HL-60 (cell line): ENCODE measurements around the gene NCEH1.

ENCODE experiments used
- DNase-seq, 2 experiments: peaks; one replicate each; pipeline ENCODE4 v3.0.0-alpha.2; 2010 to 2020; ENCODE audit warnings: low read depth in 1 of 2, low spot score in 1 of 2
- H3K27ac ChIP-seq: fragments of 250-450 bp; sonication (Bioruptor Pico); replicated peaks from 2 replicates; pipeline ENCODE4 v1.5.1; 2020; ENCODE audit warnings: mild to moderate bottlenecking, moderate library complexity
- H3K27me3 ChIP-seq: fragments of 250-450 bp; sonication (Bioruptor Pico); 2 replicates; pipeline ENCODE4 v1.5.1; 2021; ENCODE audit warnings: mild to moderate bottlenecking, moderate library complexity; ENCODE audit not compliant: insufficient read depth, poor library complexity, severe bottlenecking
- H3K4me3 ChIP-seq: replicated peaks from 2 replicates; pipeline ENCODE4 v1.5.1; 2011; ENCODE audit warnings: mild to moderate bottlenecking, control low read depth, low read length; ENCODE audit not compliant: insufficient read depth
- GABPA ChIP-seq: IDR thresholded peaks from 2 replicates; pipeline ENCODE4 v1.6.1; 2012; ENCODE audit warnings: low read depth
- POLR2AphosphoS5 ChIP-seq: IDR thresholded peaks from 2 replicates; pipeline ENCODE4 v1.6.1; 2012; ENCODE audit warnings: low read depth
- REST ChIP-seq: IDR thresholded peaks from 2 replicates; pipeline ENCODE4 v1.6.1; 2012; ENCODE audit warnings: low read depth; ENCODE audit not compliant: insufficient replicate concordance
- SPI1 ChIP-seq: IDR thresholded peaks from 2 replicates; pipeline ENCODE4 v1.6.1; 2012; ENCODE audit warnings: low read depth, mild to moderate bottlenecking, borderline replicate concordance
- TF ChIP-seq, protein P1 (sequence below): IDR thresholded peaks from one replicate; pipeline ENCODE4 v1.5.1; 2011; ENCODE audit warnings: low read length, control low read depth, inconsistent platforms; ENCODE audit not compliant: insufficient read depth

Gene NCEH1

DNA sequence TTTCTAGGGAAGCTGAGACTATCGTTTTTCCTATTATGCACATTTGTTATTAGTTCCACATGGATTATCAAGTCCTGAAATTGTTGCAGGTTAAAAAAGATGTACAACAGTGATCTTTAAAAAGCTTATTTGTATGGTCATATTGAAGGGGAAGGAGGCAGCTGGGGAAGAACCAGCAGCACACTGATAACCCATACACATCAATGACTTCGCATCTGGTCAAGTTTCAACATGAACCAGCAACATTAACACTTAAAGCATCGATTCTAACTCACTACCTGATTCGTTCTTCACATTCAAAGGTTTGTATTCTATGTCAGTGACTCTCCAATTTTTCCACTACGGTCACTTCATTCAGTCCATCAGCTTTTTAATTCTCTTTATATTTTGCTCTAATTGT is 56.4 kb downstream of the NCEH1 start:
- no peak overlapping the region for H3K4me3 ChIP-seq
- DNase-seq = no peak
- H3K27ac ChIP-seq = no peak overlapping the region
- TF ChIP-seq, protein P1, sequence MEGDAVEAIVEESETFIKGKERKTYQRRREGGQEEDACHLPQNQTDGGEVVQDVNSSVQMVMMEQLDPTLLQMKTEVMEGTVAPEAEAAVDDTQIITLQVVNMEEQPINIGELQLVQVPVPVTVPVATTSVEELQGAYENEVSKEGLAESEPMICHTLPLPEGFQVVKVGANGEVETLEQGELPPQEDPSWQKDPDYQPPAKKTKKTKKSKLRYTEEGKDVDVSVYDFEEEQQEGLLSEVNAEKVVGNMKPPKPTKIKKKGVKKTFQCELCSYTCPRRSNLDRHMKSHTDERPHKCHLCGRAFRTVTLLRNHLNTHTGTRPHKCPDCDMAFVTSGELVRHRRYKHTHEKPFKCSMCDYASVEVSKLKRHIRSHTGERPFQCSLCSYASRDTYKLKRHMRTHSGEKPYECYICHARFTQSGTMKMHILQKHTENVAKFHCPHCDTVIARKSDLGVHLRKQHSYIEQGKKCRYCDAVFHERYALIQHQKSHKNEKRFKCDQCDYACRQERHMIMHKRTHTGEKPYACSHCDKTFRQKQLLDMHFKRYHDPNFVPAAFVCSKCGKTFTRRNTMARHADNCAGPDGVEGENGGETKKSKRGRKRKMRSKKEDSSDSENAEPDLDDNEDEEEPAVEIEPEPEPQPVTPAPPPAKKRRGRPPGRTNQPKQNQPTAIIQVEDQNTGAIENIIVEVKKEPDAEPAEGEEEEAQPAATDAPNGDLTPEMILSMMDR = no peak
- TF ChIP-seq SPI1 (no peak), GABPA (no peak), REST (no peak), POLR2AphosphoS5 (no peak)
- H3K27me3 ChIP-seq = no peaks in the 10 kb centered on the region

DNA sequence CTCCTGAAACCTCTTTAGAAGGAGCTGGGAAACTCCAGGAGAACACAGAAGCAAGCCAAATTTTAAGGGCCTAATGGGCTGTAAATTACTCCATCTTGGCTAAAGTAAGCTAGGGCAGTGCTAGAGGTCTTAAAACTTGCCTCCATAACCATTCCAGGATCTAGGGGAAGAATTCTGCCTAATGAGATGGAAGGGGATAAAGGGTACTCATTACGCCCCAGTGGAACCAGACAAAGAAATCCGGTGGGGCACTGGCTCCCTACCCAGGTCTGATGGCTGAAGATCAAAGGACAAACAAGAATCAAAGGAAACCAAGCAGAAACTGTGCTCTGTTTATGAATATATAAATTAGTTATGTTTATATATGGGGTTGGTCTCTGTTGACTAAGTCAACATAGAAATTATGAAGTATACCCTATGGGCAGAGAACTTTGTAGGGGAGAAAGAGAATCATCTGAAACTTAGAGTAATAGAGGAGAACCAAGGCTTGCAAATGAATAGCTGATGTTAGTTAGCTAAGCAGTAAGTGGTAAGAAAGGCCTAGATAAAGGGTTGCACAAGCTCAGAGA is 57.8 kb downstream of the NCEH1 start:
- H3K27me3 ChIP-seq = no peaks in the 10 kb centered on the region
- H3K4me3 ChIP-seq = no peak overlapping the region
- no peak overlapping the region for H3K27ac ChIP-seq
- no peak for DNase-seq
- no peak for TF ChIP-seq REST
- TF ChIP-seq, protein P1 = no peak
- TF ChIP-seq POLR2AphosphoS5 = no peak
- TF ChIP-seq GABPA = no peak
- TF ChIP-seq SPI1 = no peak

GRCh38 chr3:172651936-172652625 is 58.8 kb downstream of the NCEH1 start:
- no peak for TF ChIP-seq GABPA
- no peak for DNase-seq
- H3K4me3 ChIP-seq = no peak overlapping the region
- H3K27ac ChIP-seq = no peak overlapping the region
- no peaks in the 10 kb centered on the region for H3K27me3 ChIP-seq

DNA sequence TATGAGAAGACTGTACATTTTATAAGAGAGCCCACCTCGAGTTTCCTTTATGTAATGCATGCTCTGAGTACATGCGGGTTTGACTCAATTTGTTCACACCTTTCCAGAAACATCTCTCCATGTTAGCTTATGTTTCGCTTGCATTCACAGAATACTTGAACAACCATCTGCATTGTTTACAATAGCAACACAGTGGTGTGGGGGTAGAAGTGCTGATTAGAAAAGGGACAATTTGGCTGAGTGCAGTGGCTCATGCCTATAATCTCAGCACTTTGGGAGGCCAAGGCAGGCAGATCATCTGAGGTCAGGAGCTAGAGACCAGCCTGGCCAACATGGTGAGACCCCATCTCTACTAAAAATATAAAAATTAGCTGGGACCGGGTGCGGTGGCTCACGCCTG is 60.9 kb downstream of the NCEH1 start:
- DNase-seq = no peak
- TF ChIP-seq GABPA (no peak), REST (no peak), SPI1 (no peak), POLR2AphosphoS5 (no peak)
- TF ChIP-seq, protein P1 = no peak
- Histone ChIP-seq H3K27ac (no peak overlapping the region), H3K27me3 (no peaks in the 10 kb centered on the region), H3K4me3 (no peak overlapping the region)
